Colonic mucosa (tissue), 4 donors: ENCODE data around the gene LRRK1. TPM values are rescaled to one million over a fixed set of nuclear protein-coding genes. Genes with fewer than 3 reads are reported as not detected.

Source experiments
- DNase-seq: peaks from one replicate; pipeline ENCODE4 v3.0.0-alpha.2; 2020
- H3K27ac ChIP-seq: fragments of 200-600 bp; one replicate; pipeline ENCODE4 v1.8.0; 2021
- H3K27me3 ChIP-seq: fragments of 200-600 bp; one replicate; pipeline ENCODE4 v1.8.0; 2021
- H3K36me3 ChIP-seq: fragments of 200-600 bp; one replicate; pipeline ENCODE4 v1.8.0; 2021
- H3K4me1 ChIP-seq: fragments of 200-600 bp; one replicate; pipeline ENCODE4 v1.8.0; 2021; ENCODE audit warnings: mild to moderate bottlenecking
- H3K4me3 ChIP-seq: fragments of 200-600 bp; one replicate; pipeline ENCODE4 v1.8.0; 2021
- H3K9ac ChIP-seq, 2 donors: one replicate each; pipeline ENCODE4 v1.7.0; 2013; ENCODE audit warnings: control low read depth in 2 of 2, low read depth in 2 of 2, low read length in 2 of 2
- H3K9me3 ChIP-seq: fragments of 200-600 bp; one replicate; pipeline ENCODE4 v1.8.0; 2021
- intact Hi-C: fragments of 100-400 bp; cut with DNase I; formaldehyde crosslinking; loops from one replicate; pipeline ENCODE4 v1.14.1; 2022
- total RNA-seq, 2 donors: library from RNA; stranded (reverse); fragmentation: NEBNext Ultra II Directional in 1 of 2; extraction: Animal tissue kit (Norgen Biotek cat#: 25700) in 1 of 2; gene quantifications; one replicate each; pipeline ENCODE4 v1.2.1, GENCODE V29; 2021
- TF ChIP-seq, protein P1 (sequence below): fragments of 200-600 bp; IDR thresholded peaks from one replicate; pipeline ENCODE4 v1.8.0; 2022; ENCODE audit warnings: antibody characterized with exemption, mild to moderate bottlenecking
- donor health status: healthy.
- donor health status: DM: no; HTN: no; CAD: no.
- donor health status: DM: no; HTN: no; CAD: no.

The LRRK1 gene
- total RNA-seq, 2 donors from 2014 or later, result 29.6 to 36.0 TPM

DNA sequence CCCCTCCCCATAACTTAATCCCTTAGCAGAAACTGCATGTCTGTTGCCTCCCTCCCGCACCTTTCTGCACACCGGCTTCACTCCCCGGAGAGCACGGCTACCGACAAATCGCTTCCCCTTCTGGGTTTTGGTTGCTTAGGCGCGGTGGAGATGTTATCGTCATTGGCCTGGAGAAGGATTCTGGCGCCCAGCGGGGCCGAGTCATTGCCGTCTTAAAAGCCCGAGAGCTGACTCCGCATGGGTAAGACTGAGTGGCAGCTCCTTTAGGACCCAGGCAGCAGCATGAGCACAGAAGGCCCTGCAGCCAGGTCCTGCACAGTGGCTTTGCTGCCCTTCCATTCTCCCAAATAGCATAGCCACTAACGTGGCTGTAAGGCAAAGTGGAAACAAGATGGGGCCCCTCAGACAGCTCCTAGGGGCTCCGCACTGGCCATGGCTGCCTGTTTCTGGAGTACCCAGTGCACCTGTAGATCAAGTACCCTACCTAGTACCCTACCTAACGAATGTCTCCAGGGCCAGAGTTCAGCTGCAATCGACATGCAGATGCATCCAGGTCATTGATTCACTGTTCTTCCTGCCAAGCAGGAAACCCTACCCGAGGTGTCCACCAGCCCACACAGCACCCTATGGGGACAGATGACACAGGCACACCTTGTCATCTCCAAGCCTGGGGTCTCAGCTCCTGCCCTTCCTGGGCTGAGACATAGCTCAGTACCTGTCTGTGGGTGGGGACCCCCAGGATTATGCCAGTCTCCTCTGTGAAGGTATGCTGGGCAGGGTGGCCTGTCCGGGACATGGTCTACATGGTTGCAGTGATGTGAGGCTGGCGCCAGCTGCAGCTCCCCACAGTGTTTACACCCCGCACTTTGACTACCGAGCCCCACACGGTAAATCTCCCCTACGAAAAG lies 147.6 kb downstream of the LRRK1 start:
- no peaks in the 10 kb centered on the region for H3K9me3 ChIP-seq
- intact Hi-C loops, result no loop called here
- H3K4me1 ChIP-seq, result no peaks in the 10 kb centered on the region
- no peak overlapping the region for H3K27ac ChIP-seq
- no peaks in the 10 kb centered on the region for H3K36me3 ChIP-seq
- no peak overlapping the region for H3K9ac ChIP-seq
- no peaks in the 10 kb centered on the region for H3K27me3 ChIP-seq
- TF ChIP-seq, protein P1, sequence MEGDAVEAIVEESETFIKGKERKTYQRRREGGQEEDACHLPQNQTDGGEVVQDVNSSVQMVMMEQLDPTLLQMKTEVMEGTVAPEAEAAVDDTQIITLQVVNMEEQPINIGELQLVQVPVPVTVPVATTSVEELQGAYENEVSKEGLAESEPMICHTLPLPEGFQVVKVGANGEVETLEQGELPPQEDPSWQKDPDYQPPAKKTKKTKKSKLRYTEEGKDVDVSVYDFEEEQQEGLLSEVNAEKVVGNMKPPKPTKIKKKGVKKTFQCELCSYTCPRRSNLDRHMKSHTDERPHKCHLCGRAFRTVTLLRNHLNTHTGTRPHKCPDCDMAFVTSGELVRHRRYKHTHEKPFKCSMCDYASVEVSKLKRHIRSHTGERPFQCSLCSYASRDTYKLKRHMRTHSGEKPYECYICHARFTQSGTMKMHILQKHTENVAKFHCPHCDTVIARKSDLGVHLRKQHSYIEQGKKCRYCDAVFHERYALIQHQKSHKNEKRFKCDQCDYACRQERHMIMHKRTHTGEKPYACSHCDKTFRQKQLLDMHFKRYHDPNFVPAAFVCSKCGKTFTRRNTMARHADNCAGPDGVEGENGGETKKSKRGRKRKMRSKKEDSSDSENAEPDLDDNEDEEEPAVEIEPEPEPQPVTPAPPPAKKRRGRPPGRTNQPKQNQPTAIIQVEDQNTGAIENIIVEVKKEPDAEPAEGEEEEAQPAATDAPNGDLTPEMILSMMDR, result no peak
- no peak overlapping the region for H3K4me3 ChIP-seq
- no peak for DNase-seq

DNA sequence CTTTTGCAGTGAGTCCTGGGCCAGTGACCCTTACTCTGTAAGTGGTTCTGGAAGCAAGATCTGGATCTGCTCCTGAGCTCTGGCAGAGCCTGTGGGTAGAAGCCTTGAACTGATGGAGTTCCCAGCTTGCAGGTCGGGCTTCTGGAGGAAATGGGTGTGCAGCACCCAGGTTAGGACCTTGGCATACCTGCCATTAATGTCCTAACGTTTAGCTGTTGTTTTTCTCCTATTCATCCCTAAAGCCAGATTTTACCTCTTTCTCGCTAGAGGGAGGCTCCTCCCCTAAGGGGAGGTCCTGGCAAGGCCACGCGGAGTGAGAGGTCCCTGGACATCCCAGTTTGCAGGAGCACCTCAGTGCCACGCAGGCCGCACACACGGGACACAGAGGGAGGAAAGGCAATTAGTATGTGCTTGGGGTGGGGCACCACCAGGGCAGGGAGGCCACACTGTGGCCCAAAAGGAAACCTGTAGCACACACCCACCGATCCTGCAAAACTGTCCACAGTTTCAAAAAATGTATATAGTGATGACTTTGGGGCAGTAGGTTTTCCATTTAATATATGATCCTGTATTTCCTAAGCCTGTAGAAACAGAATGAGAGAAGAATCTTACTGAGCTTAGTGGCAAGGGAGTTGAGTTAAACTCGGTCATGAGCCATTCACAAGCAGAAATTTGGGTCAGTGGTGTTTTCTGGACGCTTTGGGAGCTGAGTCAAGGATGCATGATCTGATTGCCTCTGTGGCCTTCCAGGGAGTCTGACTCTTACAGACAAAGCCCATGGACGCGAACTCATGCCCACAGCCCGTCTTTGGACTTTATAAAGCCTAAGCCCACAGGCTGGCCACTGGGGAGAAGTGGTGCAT lies 148.7 kb downstream of the LRRK1 start:
- H3K9me3 ChIP-seq, result no peaks in the 10 kb centered on the region
- H3K27ac ChIP-seq, result peak overlapping the region; percentile 39
- no peak overlapping the region for H3K9ac ChIP-seq
- H3K4me1 ChIP-seq, result no peaks in the 10 kb centered on the region
- no peak overlapping the region for H3K4me3 ChIP-seq
- DNase-seq, result no peak
- intact Hi-C loops, result no loop called here
- TF ChIP-seq, protein P1, result no peak
- no peaks in the 10 kb centered on the region for H3K36me3 ChIP-seq
- H3K27me3 ChIP-seq, result no peaks in the 10 kb centered on the region

DNA sequence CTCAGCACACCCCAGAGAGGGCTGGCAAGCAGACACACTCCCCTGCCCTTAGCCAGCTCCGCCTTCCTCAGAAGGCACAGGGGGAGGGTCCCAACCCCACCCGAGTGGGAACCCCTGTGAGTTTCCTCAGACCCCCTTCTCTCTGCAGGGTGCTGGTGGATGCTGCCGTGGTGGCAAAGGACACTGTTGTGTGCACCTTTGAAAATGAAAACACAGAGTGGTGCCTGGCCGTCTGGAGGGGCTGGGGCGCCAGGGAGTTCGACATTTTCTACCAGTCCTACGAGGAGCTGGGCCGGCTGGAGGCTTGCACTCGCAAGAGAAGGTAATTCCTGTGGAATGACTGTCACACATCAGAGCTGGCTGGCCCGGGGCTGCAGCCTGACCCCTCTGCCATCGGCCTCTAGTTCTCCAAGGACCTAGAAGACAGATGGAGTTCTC lies 149.4 kb downstream of the LRRK1 start:
- H3K9me3 ChIP-seq, result no peaks in the 10 kb centered on the region
- TF ChIP-seq, protein P1, result no peak
- peak overlapping the region; percentile 39 for H3K27ac ChIP-seq
- no peak overlapping the region for H3K4me3 ChIP-seq
- intact Hi-C loops, result no loop called here
- no peaks in the 10 kb centered on the region for H3K36me3 ChIP-seq
- H3K27me3 ChIP-seq, result no peaks in the 10 kb centered on the region
- H3K4me1 ChIP-seq, result no peaks in the 10 kb centered on the region
- peak overlapping the region in 1 of 2 donors; percentile 12 for H3K9ac ChIP-seq
- no peak for DNase-seq

DNA sequence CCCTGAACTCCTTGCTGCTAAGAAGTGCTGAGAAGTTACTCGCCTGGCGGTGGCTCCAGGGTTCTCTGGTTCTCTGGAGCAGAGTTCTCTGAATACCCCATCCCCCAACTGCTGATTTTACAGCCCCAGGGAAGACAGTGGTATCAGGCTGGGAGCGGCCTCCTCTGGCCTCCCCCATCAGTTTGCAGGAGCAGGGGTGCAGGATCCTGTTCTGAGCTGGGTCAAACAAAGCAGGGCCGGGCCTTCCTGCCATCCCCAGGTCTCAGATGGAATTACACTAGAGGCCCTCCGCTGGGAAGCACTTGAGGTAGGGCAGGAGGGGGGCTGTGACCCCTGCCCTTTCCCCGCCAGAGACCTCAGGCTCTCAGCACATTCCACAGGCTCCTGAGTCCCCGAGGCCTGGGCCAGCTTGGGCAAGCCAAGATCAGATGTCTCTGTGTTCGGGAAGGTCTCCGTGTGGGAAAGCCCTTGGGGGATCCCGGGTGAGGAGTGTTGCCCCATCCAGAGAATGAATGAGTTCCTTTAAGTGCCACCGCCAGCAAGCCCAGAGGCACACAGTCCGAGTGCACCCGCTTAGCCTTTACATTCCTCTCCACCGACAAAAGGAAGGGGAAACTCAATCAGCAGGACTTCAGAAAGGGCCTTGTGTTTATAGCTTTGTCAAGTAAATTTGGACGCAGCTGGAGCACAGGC lies 149.9 kb downstream of the LRRK1 start:
- Histone ChIP-seq H3K36me3 (no peaks in the 10 kb centered on the region), H3K9ac (peak overlapping the region in 1 of 2 donors; percentile 12), H3K4me3 (no peak overlapping the region), H3K4me1 (no peaks in the 10 kb centered on the region), H3K9me3 (no peaks in the 10 kb centered on the region), H3K27me3 (no peaks in the 10 kb centered on the region), H3K27ac (peak overlapping the region; percentile 39)
- DNase-seq, result no peak
- intact Hi-C loops, result no loop called here
- TF ChIP-seq, protein P1, result no peak

DNA sequence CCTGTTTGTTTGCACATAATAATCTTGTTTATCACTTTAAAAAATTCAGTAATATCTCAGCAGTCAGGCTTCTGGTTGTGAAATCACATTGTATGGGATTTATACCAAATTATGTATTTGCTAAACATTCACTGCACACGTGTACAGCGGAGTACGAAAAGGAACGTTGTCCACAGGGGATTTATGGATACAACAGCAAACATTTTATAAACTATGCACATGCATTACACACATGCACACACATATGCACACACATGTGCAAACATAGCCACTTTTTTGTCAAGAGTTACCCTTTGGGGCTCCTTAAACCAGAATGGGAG lies 150.5 kb downstream of the LRRK1 start:
- no peaks in the 10 kb centered on the region for H3K9me3 ChIP-seq
- intact Hi-C loops, result no loop called here
- H3K27ac ChIP-seq, result peak overlapping the region; percentile 16
- no peaks in the 10 kb centered on the region for H3K36me3 ChIP-seq
- peak overlapping the region in 1 of 2 donors; percentile 5 for H3K9ac ChIP-seq
- DNase-seq, result no peak
- TF ChIP-seq, protein P1, result no peak
- H3K4me1 ChIP-seq, result no peaks in the 10 kb centered on the region
- H3K4me3 ChIP-seq, result no peak overlapping the region
- H3K27me3 ChIP-seq, result no peaks in the 10 kb centered on the region
